DND-41 (cell line): ENCODE results near the gene SERPINA12.

Experiments
- ATAC-seq: fragments of 200-7000 bp; cut with Tn5 transposase; 3 replicates; pipeline ENCODE4 v1.9.1; 2021; ENCODE audit warnings: low read depth; ENCODE audit not compliant: insufficient read depth
- DNase-seq: peaks from one replicate; pipeline ENCODE4 v3.0.0-alpha.2; 2020
- H2AFZ ChIP-seq: 2 replicates; pipeline ENCODE4 v1.6.0; 2012; ENCODE audit warnings: low read depth, low read length
- H3K27ac ChIP-seq: 2 replicates; pipeline ENCODE4 v1.5.1; 2012; ENCODE audit warnings: low read length, inconsistent platforms
- H3K27me3 ChIP-seq: fragments of 200-600 bp; sonication (generic); 2 replicates; pipeline ENCODE4 v1.6.0; 2012; ENCODE audit warnings: low read length, mild to moderate bottlenecking, inconsistent platforms; ENCODE audit not compliant: insufficient read depth, poor library complexity
- H3K36me3 ChIP-seq: 2 replicates; pipeline ENCODE4 v1.5.1; 2012; ENCODE audit warnings: low read length, inconsistent platforms; ENCODE audit not compliant: insufficient read depth
- H3K4me1 ChIP-seq: 2 replicates; pipeline ENCODE4 v1.5.1; 2012; ENCODE audit warnings: mild to moderate bottlenecking, low read length; ENCODE audit not compliant: insufficient read depth
- H3K4me2 ChIP-seq: 2 replicates; pipeline ENCODE4 v1.6.0; 2012; ENCODE audit warnings: mild to moderate bottlenecking, moderate library complexity, low read length, inconsistent platforms; ENCODE audit not compliant: insufficient read depth
- H3K4me3 ChIP-seq, 2 experiments: fragments of 200-600 bp in 1 of 2; shearing (Covaris generic) in 1 of 2; 2 replicates each; pipeline ENCODE4 v1.5.1; 2012 to 2016; ENCODE audit warnings: inconsistent platforms in 2 of 2, low read length in 2 of 2, mild to moderate bottlenecking in 2 of 2, low read depth in 1 of 2, moderate library complexity in 1 of 2
- H3K79me2 ChIP-seq: 2 replicates; pipeline ENCODE4 v1.6.0; 2012; ENCODE audit warnings: low read length, inconsistent platforms; ENCODE audit not compliant: insufficient read depth
- H3K9ac ChIP-seq: 2 replicates; pipeline ENCODE4 v1.6.0; 2012; ENCODE audit warnings: low read depth, mild to moderate bottlenecking, inconsistent platforms, low read length, moderate library complexity
- H3K9me3 ChIP-seq: 2 replicates; pipeline ENCODE4 v1.5.1; 2012; ENCODE audit warnings: low read length, moderate library complexity, mild to moderate bottlenecking, inconsistent platforms; ENCODE audit not compliant: insufficient read depth, severe bottlenecking
- H4K20me1 ChIP-seq: 2 replicates; pipeline ENCODE4 v1.6.0; 2012; ENCODE audit warnings: low read length; ENCODE audit not compliant: insufficient read depth
- CTCF ChIP-seq: IDR thresholded peaks from 2 replicates; pipeline ENCODE4 v1.5.1; 2012; ENCODE audit warnings: borderline replicate concordance, low read length, moderate library complexity, mild to moderate bottlenecking; ENCODE audit not compliant: poor library complexity, severe bottlenecking; ENCODE audit errors: extremely low read depth
- EZH2 ChIP-seq: IDR thresholded peaks from 3 replicates; pipeline ENCODE4 v1.6.1; 2012; ENCODE audit warnings: borderline replicate concordance, low read depth, mild to moderate bottlenecking, moderate library complexity, low read length, inconsistent platforms; ENCODE audit not compliant: severe bottlenecking

SERPINA12 gene

GRCh38 chr14:94505641-94506040 lies 3.6 kb downstream of the SERPINA12 start:
- Histone ChIP-seq H2AFZ (no peak overlapping the region), H3K9me3 (no peaks in the 10 kb centered on the region), H3K9ac (no peak overlapping the region), H4K20me1 (no peaks in the 10 kb centered on the region), H3K4me3 (no peak overlapping the region), H3K36me3 (no peaks in the 10 kb centered on the region), H3K4me2 (no peak overlapping the region), H3K27me3 (peaks cover 4% of the 10 kb centered on the region), H3K4me1 (no peaks in the 10 kb centered on the region), H3K79me2 (no peaks in the 10 kb centered on the region), H3K27ac (no peak overlapping the region)
- TF ChIP-seq CTCF, result no peak
- no peak for TF ChIP-seq EZH2
- no peak for ATAC-seq
- DNase-seq, result no peak

DNA sequence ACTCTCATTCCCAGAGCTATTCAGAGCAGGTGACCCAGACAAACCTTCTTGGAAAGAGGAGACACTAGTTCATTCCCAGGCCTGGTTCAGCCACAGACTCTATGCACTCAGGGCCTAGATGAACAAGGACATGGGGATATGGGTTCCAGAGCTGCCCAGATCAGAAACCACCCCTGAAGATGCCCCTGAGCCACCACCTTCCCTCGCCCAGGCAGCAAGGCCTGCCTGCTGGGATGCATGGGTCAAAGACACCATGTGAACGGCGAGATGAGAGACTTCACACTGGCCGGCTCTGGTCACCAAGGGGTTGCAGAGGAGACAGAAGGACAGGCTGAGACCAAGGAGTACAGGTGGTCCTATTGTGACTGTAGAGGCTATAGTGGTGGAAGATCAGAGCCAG lies 4.1 kb downstream of the SERPINA12 start:
- Histone ChIP-seq H3K4me3 (no peak overlapping the region), H3K4me2 (no peak overlapping the region), H3K9me3 (no peaks in the 10 kb centered on the region), H4K20me1 (no peaks in the 10 kb centered on the region), H3K36me3 (no peaks in the 10 kb centered on the region), H3K79me2 (no peaks in the 10 kb centered on the region), H3K27me3 (peaks cover 4% of the 10 kb centered on the region), H3K27ac (no peak overlapping the region), H3K4me1 (no peaks in the 10 kb centered on the region), H3K9ac (no peak overlapping the region), H2AFZ (no peak overlapping the region)
- TF ChIP-seq CTCF (no peak), EZH2 (no peak)
- no peak for DNase-seq
- no peak for ATAC-seq

- DNase-seq (no peak), ATAC-seq (no peak)
- Histone ChIP-seq H4K20me1 (no peaks in the 10 kb centered on the region), H3K9ac (no peak overlapping the region), H3K4me3 (no peak overlapping the region), H3K4me2 (no peak overlapping the region), H3K27ac (no peak overlapping the region), H2AFZ (no peak overlapping the region), H3K36me3 (no peaks in the 10 kb centered on the region), H3K27me3 (peaks cover 4% of the 10 kb centered on the region), H3K79me2 (no peaks in the 10 kb centered on the region), H3K9me3 (no peaks in the 10 kb centered on the region), H3K4me1 (no peaks in the 10 kb centered on the region)
- TF ChIP-seq EZH2 (no peak), CTCF (no peak)
These were observed 7.4 kb downstream of the SERPINA12 start for GRCh38 chr14:94501588-94502516.
